ENCODE measurements around the gene G6PC1. TPM values are rescaled to one million over a fixed set of nuclear protein-coding genes. Genes with fewer than 3 reads are reported as not detected.

The G6PC1 gene
- total RNA-seq, 1 experiment from 2014 or later = not detected

GRCh38 chr17:42924891-42925290 lies 24.3 kb downstream of the G6PC1 start:
- Histone ChIP-seq H3K4me3 (no peak overlapping the region), H3K4me2 (no peak overlapping the region), H3K27ac (no peak overlapping the region), H3K79me2 (ENCODE audit: low read depth) (no peaks in the 10 kb centered on the region), H3F3A (ENCODE audit: insufficient read depth, low read depth) (no peaks in the 10 kb centered on the region), H3K36me3 (ENCODE audit: low read depth) (no peaks in the 10 kb centered on the region), H4K20me1 (ENCODE audit: insufficient read depth) (no peaks in the 10 kb centered on the region), H3K4me1 (replicated peaks; ENCODE audit: insufficient read depth) (peaks cover 8% of the 10 kb centered on the region), H3K9me2 (ENCODE audit: insufficient read depth) (no peaks in the 10 kb centered on the region), H3K9me3 (ENCODE audit: insufficient read depth, low read depth) (no peaks in the 10 kb centered on the region; the same call in 1 of the 2 replicates), H2AFZ (no peak overlapping the region), H3K27me3 (ENCODE audit: insufficient read depth, low read depth) (no peaks in the 10 kb centered on the region)
- DNase-seq = no peak
- CTCF ChIA-PET = interaction anchor here (0.6 kb wide), 1 partner anchor 29 kb away, joined by 3 read pairs; no protein-coding TSS in a partner anchor
- TF ChIP-seq EZH2 (IDR thresholded peaks at IDR 0.05; ENCODE audit: low read depth) (no peak), CTCF (conservative IDR thresholded peaks at IDR 0.05) (no peak)
- intact Hi-C loops (cut with micrococcal nuclease; ENCODE audit: unreplicated experiment) = no loop called here
- POLR2A ChIA-PET (ENCODE audit: unreplicated experiment) = no interaction called here
- BruUV-seq (replicated peaks) = no TSS peak

- H2AFZ ChIP-seq = peak overlapping the region; percentile 70
- BruUV-seq (replicated peaks) = TSS peak; percentile 52
Observed at GRCh38 chr17:42928714-42929496, 28.3 kb downstream of the G6PC1 start.

More at GRCh38 chr17:42928714-42929496, 28.3 kb downstream of the G6PC1 start:
- no peaks in the 10 kb centered on the region; the same call in 1 of the 2 replicates for H3K9me3 ChIP-seq (ENCODE audit: insufficient read depth, low read depth)
- CTCF ChIA-PET = interaction anchor here (0.5 to 1.8 kb wide), 9 partner anchors 10 to 562 kb away, joined by 3 to 10 read pairs (median 3); partner anchors contain the start of genes AOC2 and BECN1
- H3K4me3 ChIP-seq = no peak overlapping the region
- H3K27ac ChIP-seq = peak overlapping the region; percentile 59
- POLR2A ChIA-PET (ENCODE audit: unreplicated experiment) = interaction anchor here (0.5 to 0.7 kb wide), 6 partner anchors 15 to 81 kb away, joined by 3 to 14 read pairs (median 5); no protein-coding TSS in a partner anchor
- H3K36me3 ChIP-seq (ENCODE audit: low read depth) = no peaks in the 10 kb centered on the region
- intact Hi-C loops (cut with micrococcal nuclease; ENCODE audit: unreplicated experiment) = loop anchor here (2.0 kb wide), 1 partner anchor 86 kb away; no protein-coding TSS in a partner anchor
- H4K20me1 ChIP-seq (ENCODE audit: insufficient read depth) = no peaks in the 10 kb centered on the region
- DNase-seq = peak; percentile 57 to 72
- TF ChIP-seq EZH2 (IDR thresholded peaks at IDR 0.05; ENCODE audit: low read depth) = no peak
- TF ChIP-seq CTCF (conservative IDR thresholded peaks at IDR 0.05) = peak; percentile 65
- H3F3A ChIP-seq (ENCODE audit: insufficient read depth, low read depth) = no peaks in the 10 kb centered on the region
- H3K9me2 ChIP-seq (ENCODE audit: insufficient read depth) = no peaks in the 10 kb centered on the region
- H3K4me1 ChIP-seq (replicated peaks; ENCODE audit: insufficient read depth) = peaks cover 8% of the 10 kb centered on the region
- peak overlapping the region; percentile 12; the same call in 1 of the 2 replicates for H3K4me2 ChIP-seq
- no peaks in the 10 kb centered on the region for H3K27me3 ChIP-seq (ENCODE audit: insufficient read depth, low read depth)
- no peaks in the 10 kb centered on the region for H3K79me2 ChIP-seq (ENCODE audit: low read depth)

All from PC-9 (cell line).